Measurements from ENCODE around the gene MCEMP1. TPM values are rescaled to one million over a fixed set of nuclear protein-coding genes. Genes with fewer than 3 reads are reported as not detected.

Gene MCEMP1
- total and polyA plus RNA-seq, 2 of the 13 experiments (the other 11 are each of a cell fraction or from before 2014, with no cell fraction given): not detected

GRCh38 chr19:7629347-7630054, 47.4 kb upstream of the MCEMP1 start, which contains the start of the genes PET100 and XAB2 (continued):
- TF ChIP-seq PBX3 (CRISPR knock-in tag; IDR thresholded peaks at IDR 0.05; ENCODE audit: borderline replicate concordance) (peak; percentile 98), ZNF260 (CRISPR knock-in tag; IDR thresholded peaks at IDR 0.05; ENCODE audit: borderline replicate concordance, low read depth) (no peak), AFF4 (CRISPR knock-in tag; IDR thresholded peaks at IDR 0.05) (no peak), ZKSCAN1 (IDR thresholded peaks at IDR 0.05; ENCODE audit: low read length) (no peak), DMTF1 (CRISPR knock-in tag; IDR thresholded peaks at IDR 0.05) (no peak), ZNF3 (CRISPR knock-in tag; IDR thresholded peaks at IDR 0.05) (no peak), ZNF10 (CRISPR knock-in tag; IDR thresholded peaks at IDR 0.05; ENCODE audit: borderline replicate concordance, low read depth) (no peak), ZBTB21 (CRISPR knock-in tag; IDR thresholded peaks at IDR 0.05) (no peak; the same call in 1 of the 2 replicates), U2AF1 (optimal IDR thresholded peaks at IDR 0.05; ENCODE audit: low read depth, low read length) (no peak), TEAD3 (CRISPR knock-in tag; optimal IDR thresholded peaks at IDR 0.05; ENCODE audit: borderline replicate concordance) (no peak), TERF1 (CRISPR knock-in tag; IDR thresholded peaks at IDR 0.05) (no peak), NFRKB (IDR thresholded peaks at IDR 0.05) (no peak), PHB2 (IDR thresholded peaks at IDR 0.05; ENCODE audit: partially characterized antibody) (no peak), MEIS2 (CRISPR knock-in tag; IDR thresholded peaks at IDR 0.05) (peak; percentile 57; the same call in 1 of the 2 replicates), ZNF367 (CRISPR knock-in tag; IDR thresholded peaks at IDR 0.05; ENCODE audit: borderline replicate concordance) (no peak), ZNF83 (CRISPR knock-in tag; IDR thresholded peaks at IDR 0.05; ENCODE audit: borderline replicate concordance) (no peak), CSRNP1 (CRISPR knock-in tag; IDR thresholded peaks at IDR 0.05) (peak; percentile 27; the same call in 1 of the 2 replicates), ATAD3A (CRISPR knock-in tag; IDR thresholded peaks at IDR 0.05) (no peak), ZNF24 (IDR thresholded peaks at IDR 0.05) (no peak)

Data from HepG2 (cell line).